WTC11 (cell line): ENCODE measurements around the gene MFSD11. TPM values are rescaled to one million over a fixed set of nuclear protein-coding genes. Genes with fewer than 3 reads are reported as not detected.

Experiments
- AR ChIP-seq: fragments of 250-450 bp; sonication (Bioruptor Pico); IDR thresholded peaks from 2 replicates; pipeline ENCODE4 v1.9.0; 2021; ENCODE audit warnings: mild to moderate bottlenecking
- ATF1 ChIP-seq: sonication (generic); formaldehyde crosslinking; IDR thresholded peaks from 2 replicates; pipeline ENCODE4 v1.8.1; 2023; ENCODE audit warnings: mild to moderate bottlenecking, moderate library complexity, missing genetic modification reagents
- ATF6 ChIP-seq: sonication (generic); formaldehyde crosslinking; IDR thresholded peaks from 2 replicates; pipeline ENCODE4 v1.8.1; 2023; ENCODE audit warnings: mild to moderate bottlenecking, missing genetic modification reagents
- CDX4 ChIP-seq: fragments of 250-450 bp; sonication (Bioruptor Pico); IDR thresholded peaks from 2 replicates; pipeline ENCODE4 v1.9.0; 2021; ENCODE audit warnings: moderate library complexity, mild to moderate bottlenecking, inconsistent platforms, borderline replicate concordance
- EMX1 ChIP-seq: fragments of 250-450 bp; sonication (Bioruptor Pico); IDR thresholded peaks from 2 replicates; pipeline ENCODE4 v1.8.0; 2021; ENCODE audit warnings: mild to moderate bottlenecking
- ERG ChIP-seq: fragments of 250-450 bp; sonication (Bioruptor Pico); IDR thresholded peaks from 2 replicates; pipeline ENCODE4 v1.8.0; 2021; ENCODE audit warnings: mild to moderate bottlenecking
- ETV6 ChIP-seq: sonication (generic); formaldehyde crosslinking; IDR thresholded peaks from 2 replicates; pipeline ENCODE4 v1.8.1; 2022; ENCODE audit warnings: mild to moderate bottlenecking, missing genetic modification reagents
- KAT7 ChIP-seq: sonication (generic); formaldehyde crosslinking; IDR thresholded peaks from 2 replicates; pipeline ENCODE4 v1.8.1; 2023; ENCODE audit warnings: missing genetic modification reagents, mild to moderate bottlenecking, borderline replicate concordance
- MLX ChIP-seq: sonication (generic); formaldehyde crosslinking; IDR thresholded peaks from 2 replicates; pipeline ENCODE4 v1.8.1; 2023; ENCODE audit warnings: mild to moderate bottlenecking, missing genetic modification reagents, moderate library complexity
- NR3C1 ChIP-seq: sonication (generic); formaldehyde crosslinking; conservative IDR thresholded peaks from 2 replicates; pipeline ENCODE4 v1.8.1; 2023; ENCODE audit warnings: low read depth, mild to moderate bottlenecking, missing genetic modification reagents
- SMAD4 ChIP-seq: sonication (generic); formaldehyde crosslinking; IDR thresholded peaks from 2 replicates; pipeline ENCODE4 v1.8.0; 2022; ENCODE audit warnings: mild to moderate bottlenecking, missing genetic modification reagents
- TCF7 ChIP-seq: sonication (generic); formaldehyde crosslinking; IDR thresholded peaks from 2 replicates; pipeline ENCODE4 v1.8.0; 2022; ENCODE audit warnings: mild to moderate bottlenecking, low read depth, missing genetic modification reagents, moderate library complexity
- ZNF219 ChIP-seq: sonication (generic); formaldehyde crosslinking; IDR thresholded peaks from 2 replicates; pipeline ENCODE4 v1.8.0; 2023; ENCODE audit warnings: missing genetic modification reagents, mild to moderate bottlenecking, borderline replicate concordance
- ZNF425 ChIP-seq: fragments of 250-450 bp; sonication (Bioruptor Pico); conservative IDR thresholded peaks from 2 replicates; pipeline ENCODE4 v1.9.0; 2021; ENCODE audit warnings: mild to moderate bottlenecking
- ZNF512 ChIP-seq: sonication (generic); formaldehyde crosslinking; IDR thresholded peaks from 2 replicates; pipeline ENCODE4 v1.8.1; 2022; ENCODE audit warnings: missing genetic modification reagents, borderline replicate concordance
- ZNF532 ChIP-seq: fragments of 250-450 bp; sonication (Bioruptor Pico); IDR thresholded peaks from 2 replicates; pipeline ENCODE4 v1.9.0; 2021; ENCODE audit warnings: mild to moderate bottlenecking, borderline replicate concordance
- ZNF671 ChIP-seq: fragments of 250-450 bp; sonication (Bioruptor Pico); IDR thresholded peaks from 2 replicates; pipeline ENCODE4 v1.8.0; 2021; ENCODE audit warnings: mild to moderate bottlenecking
- ZSCAN18 ChIP-seq: fragments of 250-450 bp; sonication (Bioruptor Pico); IDR thresholded peaks from 2 replicates; pipeline ENCODE4 v2.1.2; 2022; ENCODE audit warnings: mild to moderate bottlenecking, moderate library complexity
- total RNA-seq: library from RNA; stranded (reverse); gene quantifications from 3 replicates; pipeline ENCODE4 v1.2.3, GENCODE V29; 2021

MFSD11 gene
- total RNA-seq, 1 experiment from 2014 or later: 16.6 TPM

- TF ChIP-seq AR (CRISPR knock-in tag): no peak
- TF ChIP-seq CDX4 (CRISPR knock-in tag): no peak
- TF ChIP-seq EMX1 (CRISPR knock-in tag): peak; percentile 82; the same call in 1 of the 2 replicates
- no peak for TF ChIP-seq ATF1 (CRISPR knock-in tag)
- peak; percentile 91 for TF ChIP-seq ERG (CRISPR knock-in tag)
- no peak for TF ChIP-seq SMAD4 (CRISPR knock-in tag)
- no peak for TF ChIP-seq ZNF532 (CRISPR knock-in tag)
- TF ChIP-seq ATF6: no peak
- TF ChIP-seq ZNF219: no peak
- 0 out of 2 replicates have a peak, but pooled peaks have one; percentile 5 for TF ChIP-seq ZSCAN18
- peak; percentile 37; the same call in 1 of the 2 replicates for TF ChIP-seq ZNF671 (CRISPR knock-in tag)
- TF ChIP-seq ETV6 (CRISPR knock-in tag): no peak
- TF ChIP-seq MLX (CRISPR knock-in tag): no peak
- TF ChIP-seq NR3C1: no peak
- TF ChIP-seq TCF7 (CRISPR knock-in tag): no peak
- TF ChIP-seq KAT7 (CRISPR knock-in tag): no peak
- TF ChIP-seq ZNF425 (CRISPR knock-in tag): peak; percentile 42; the same call in 1 of the 2 replicates
- no peak for TF ChIP-seq ZNF512 (CRISPR knock-in tag)
Observed at GRCh38 chr17:76732734-76733617, 4.9 kb upstream of the MFSD11 start (continued).
